H9 (cell line): ENCODE data around the gene ADARB2. TPM values are rescaled to one million over a fixed set of nuclear protein-coding genes. Genes with fewer than 3 reads are reported as not detected.

Source experiments
- DNase-seq: peaks from one replicate; pipeline ENCODE4 v3.0.0-alpha.2; 2017
- H2AFZ ChIP-seq: one replicate; pipeline ENCODE4 v1.6.1; 2013; ENCODE audit warnings: mild to moderate bottlenecking, low read length, control low read depth, moderate library complexity
- H2AK5ac ChIP-seq: 2 replicates; pipeline ENCODE4 v1.6.1; 2013; ENCODE audit warnings: low read length, control low read depth, mixed read lengths; ENCODE audit not compliant: insufficient read length
- H2BK120ac ChIP-seq: one replicate; pipeline ENCODE4 v1.6.1; 2013; ENCODE audit warnings: low read depth, mild to moderate bottlenecking, low read length, control low read depth, inconsistent platforms; ENCODE audit not compliant: poor library complexity, severe bottlenecking
- H2BK12ac ChIP-seq: 2 replicates; pipeline ENCODE4 v1.6.1; 2013; ENCODE audit warnings: low read length, control low read depth, mixed read lengths, low read depth; ENCODE audit not compliant: insufficient read length
- H2BK15ac ChIP-seq: 2 replicates; pipeline ENCODE4 v1.6.1; 2013; ENCODE audit warnings: low read depth, low read length, control low read depth
- H2BK20ac ChIP-seq: one replicate; pipeline ENCODE4 v1.6.1; 2013; ENCODE audit warnings: low read depth, mild to moderate bottlenecking, low read length, control low read depth, inconsistent platforms; ENCODE audit not compliant: poor library complexity, severe bottlenecking
- H2BK5ac ChIP-seq: 2 replicates; pipeline ENCODE4 v1.6.1; 2013; ENCODE audit warnings: low read length, control low read depth, mixed read lengths; ENCODE audit not compliant: insufficient read length
- H3K14ac ChIP-seq: 2 replicates; pipeline ENCODE4 v1.6.1; 2013; ENCODE audit warnings: low read length, control low read depth; ENCODE audit not compliant: insufficient read depth
- H3K18ac ChIP-seq: 2 replicates; pipeline ENCODE4 v1.6.1; 2013; ENCODE audit warnings: low read depth, mild to moderate bottlenecking, mixed read lengths, low read length, control low read depth; ENCODE audit not compliant: insufficient read length
- H3K23ac ChIP-seq: 2 replicates; pipeline ENCODE4 v1.6.1; 2013; ENCODE audit warnings: low read length, control low read depth, mixed read lengths, low read depth; ENCODE audit not compliant: insufficient read length
- H3K23me2 ChIP-seq: 2 replicates; pipeline ENCODE4 v1.6.1; 2013; ENCODE audit warnings: low read depth, mild to moderate bottlenecking, mixed read lengths, low read length, control low read depth; ENCODE audit not compliant: insufficient read length, poor library complexity, severe bottlenecking
- H3K27ac ChIP-seq: 2 replicates; pipeline ENCODE4 v1.5.1; 2013; ENCODE audit warnings: low read length, control low read depth, mixed read lengths, low read depth; ENCODE audit not compliant: insufficient read length
- H3K27me3 ChIP-seq: 2 replicates; pipeline ENCODE4 v1.6.1; 2013; ENCODE audit warnings: low read length, control low read depth, inconsistent platforms; ENCODE audit not compliant: insufficient read depth
- H3K4ac ChIP-seq: 2 replicates; pipeline ENCODE4 v1.6.1; 2013; ENCODE audit warnings: low read depth, mild to moderate bottlenecking, control low read depth, inconsistent platforms, low read length, moderate library complexity
- H3K4me1 ChIP-seq: 2 replicates; pipeline ENCODE4 v1.6.1; 2013; ENCODE audit warnings: low read length, control low read depth, inconsistent platforms; ENCODE audit not compliant: insufficient read depth
- H3K4me2 ChIP-seq: 2 replicates; pipeline ENCODE4 v1.6.1; 2013; ENCODE audit warnings: low read length, control low read depth, mixed read lengths; ENCODE audit not compliant: insufficient read length, insufficient read depth
- H3K56ac ChIP-seq: 2 replicates; pipeline ENCODE4 v1.6.1; 2013; ENCODE audit warnings: low read depth, mild to moderate bottlenecking, mixed read lengths, low read length, control low read depth; ENCODE audit not compliant: insufficient read length
- H3K79me1 ChIP-seq: 2 replicates; pipeline ENCODE4 v1.6.1; 2013; ENCODE audit warnings: low read depth, mild to moderate bottlenecking, moderate library complexity, low read length, control low read depth, inconsistent platforms; ENCODE audit not compliant: insufficient read depth, poor library complexity, severe bottlenecking
- H3K79me2 ChIP-seq: 2 replicates; pipeline ENCODE4 v1.6.1; 2013; ENCODE audit warnings: low read length, control low read depth, inconsistent platforms; ENCODE audit not compliant: insufficient read depth
- H3K9ac ChIP-seq: 2 replicates; pipeline ENCODE4 v1.6.1; 2013; ENCODE audit warnings: low read length, control low read depth, mixed read lengths; ENCODE audit not compliant: insufficient read length; ENCODE audit errors: extremely low read depth
- H3K9me3 ChIP-seq: one replicate; pipeline ENCODE4 v1.6.1; 2013; ENCODE audit warnings: low read depth, low read length, inconsistent platforms; ENCODE audit not compliant: control insufficient read depth
- H3T11ph ChIP-seq: one replicate; pipeline ENCODE4 v1.6.1; 2013; ENCODE audit warnings: mild to moderate bottlenecking, low read length, control low read depth, inconsistent platforms
- H4K20me1 ChIP-seq: one replicate; pipeline ENCODE4 v1.6.1; 2013; ENCODE audit not compliant: control insufficient read depth, insufficient read length, insufficient read depth
- H4K5ac ChIP-seq: 2 replicates; pipeline ENCODE4 v1.6.1; 2013; ENCODE audit warnings: low read depth, mild to moderate bottlenecking, mixed read lengths, low read length, control low read depth; ENCODE audit not compliant: insufficient read length
- H4K8ac ChIP-seq: replicated peaks from 2 replicates; pipeline ENCODE4 v1.6.1; 2013; ENCODE audit warnings: low read length, control low read depth, mixed read lengths, low read depth; ENCODE audit not compliant: insufficient read length
- H4K91ac ChIP-seq: 2 replicates; pipeline ENCODE4 v1.6.1; 2013; ENCODE audit warnings: low read depth, mild to moderate bottlenecking, moderate library complexity, mixed read lengths, low read length, control low read depth; ENCODE audit not compliant: insufficient read length
- H3K27ac Mint-ChIP-seq, 3 experiments: 2 replicates in 2 of 3; 3 replicates in 1 of 3; pipeline ENCODE4 v1.8.0; 2020 to 2021; ENCODE audit warnings: mixed read lengths in 3 of 3, mild to moderate bottlenecking in 1 of 3, moderate library complexity in 1 of 3
- H3K27me3 Mint-ChIP-seq: 2 replicates; pipeline ENCODE4 v1.8.0; 2021; ENCODE audit warnings: low read depth, mild to moderate bottlenecking, moderate library complexity, mixed read lengths
- H3K36me3 Mint-ChIP-seq, 3 experiments: 2 replicates in 2 of 3; 3 replicates in 1 of 3; pipeline ENCODE4 v1.8.0; 2020 to 2021; ENCODE audit warnings: low read depth in 3 of 3, mixed read lengths in 3 of 3; ENCODE audit not compliant: insufficient read depth in 1 of 3
- H3K4me1 Mint-ChIP-seq, 2 experiments: 2 replicates each; pipeline ENCODE4 v1.8.0; 2020; ENCODE audit warnings: mixed read lengths in 2 of 2
- H3K4me3 Mint-ChIP-seq, 2 experiments: 2 replicates in 1 of 2; 3 replicates in 1 of 2; pipeline ENCODE4 v1.8.0; 2020 to 2021; ENCODE audit warnings: mild to moderate bottlenecking in 2 of 2, mixed read lengths in 2 of 2, moderate library complexity in 1 of 2
- H3K9me3 Mint-ChIP-seq, 2 experiments: 2 replicates in 1 of 2; 3 replicates in 1 of 2; pipeline ENCODE4 v1.8.0; 2020; ENCODE audit warnings: mild to moderate bottlenecking in 2 of 2, mixed read lengths in 2 of 2, moderate library complexity in 1 of 2
- WGBS: extraction: QIAGEN DNeasy Blood & Tissue Kit; methylation state at CpG from one replicate; pipeline ENCODE4 v1.1.7; 2013; ENCODE audit warnings: missing lambda C conversion rate, low lambda C conversion rate, mixed read lengths; ENCODE audit not compliant: insufficient read length; ENCODE audit errors: extremely low coverage; 5-methylcytosine and 5-hydroxymethylcytosine counted together
- total RNA-seq: library from RNA; stranded (reverse); gene quantifications from 2 replicates; pipeline ENCODE4 v1.2.1, GENCODE V29; 2021
- TF ChIP-seq, protein P1 (sequence below): fragments of 200-600 bp; sonication (generic); conservative IDR thresholded peaks from 3 replicates; pipeline ENCODE4 v1.8.0; 2021; ENCODE audit warnings: antibody characterized with exemption, mild to moderate bottlenecking

ADARB2 gene
- total RNA-seq, 1 experiment from 2014 or later: 0.87 TPM

DNA sequence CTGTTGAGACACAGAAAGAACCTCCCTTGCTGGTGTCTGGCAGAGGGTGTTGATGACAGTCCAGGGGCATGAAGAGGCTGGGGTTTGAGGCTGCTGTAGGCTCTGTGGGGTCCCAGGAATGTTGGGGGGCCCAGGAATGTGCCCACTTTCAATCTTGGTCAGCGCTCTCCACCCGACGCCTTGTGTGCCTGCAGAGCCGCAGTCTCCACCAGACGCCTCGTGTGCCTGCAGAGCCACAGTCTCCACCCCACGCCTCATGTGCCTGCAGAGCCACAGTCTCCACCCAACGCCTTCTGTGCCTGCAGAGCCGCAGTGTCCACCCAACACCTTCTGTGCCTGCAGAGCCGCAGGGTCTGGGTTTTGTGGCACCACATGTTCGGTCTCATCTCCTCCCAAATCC lies 84.0 kb downstream of the ADARB2 start:
- H4K8ac ChIP-seq: no peak overlapping the region
- DNase-seq: no peak
- no peak overlapping the region for H4K91ac ChIP-seq
- H3K36me3 Mint-ChIP-seq: no peaks in the 10 kb centered on the region
- H3K27me3 ChIP-seq: no peaks in the 10 kb centered on the region
- H3K9ac ChIP-seq: no peak overlapping the region
- H4K5ac ChIP-seq: no peak overlapping the region
- H3K9me3 ChIP-seq: no peaks in the 10 kb centered on the region
- peaks cover 0 to 3% of the 10 kb centered on the region in 2 experiments; a peak in 3 of 4 replicates for H3K4me1 Mint-ChIP-seq
- no CpG with 5 or more reads among the region's 11 CpGs for WGBS
- H2AFZ ChIP-seq: no peak overlapping the region
- no peak overlapping the region for H3K23ac ChIP-seq
- H3K27ac ChIP-seq: no peak overlapping the region
- H2BK12ac ChIP-seq: no peak overlapping the region
- H3K4me1 ChIP-seq: no peaks in the 10 kb centered on the region
- H4K20me1 ChIP-seq: no peaks in the 10 kb centered on the region
- H2AK5ac ChIP-seq: no peak overlapping the region
- H2BK15ac ChIP-seq: no peak overlapping the region
- no peak overlapping the region for H3T11ph ChIP-seq
- no peaks in the 10 kb centered on the region; a peak in 1 of 5 replicates for H3K9me3 Mint-ChIP-seq
- TF ChIP-seq, protein P1, sequence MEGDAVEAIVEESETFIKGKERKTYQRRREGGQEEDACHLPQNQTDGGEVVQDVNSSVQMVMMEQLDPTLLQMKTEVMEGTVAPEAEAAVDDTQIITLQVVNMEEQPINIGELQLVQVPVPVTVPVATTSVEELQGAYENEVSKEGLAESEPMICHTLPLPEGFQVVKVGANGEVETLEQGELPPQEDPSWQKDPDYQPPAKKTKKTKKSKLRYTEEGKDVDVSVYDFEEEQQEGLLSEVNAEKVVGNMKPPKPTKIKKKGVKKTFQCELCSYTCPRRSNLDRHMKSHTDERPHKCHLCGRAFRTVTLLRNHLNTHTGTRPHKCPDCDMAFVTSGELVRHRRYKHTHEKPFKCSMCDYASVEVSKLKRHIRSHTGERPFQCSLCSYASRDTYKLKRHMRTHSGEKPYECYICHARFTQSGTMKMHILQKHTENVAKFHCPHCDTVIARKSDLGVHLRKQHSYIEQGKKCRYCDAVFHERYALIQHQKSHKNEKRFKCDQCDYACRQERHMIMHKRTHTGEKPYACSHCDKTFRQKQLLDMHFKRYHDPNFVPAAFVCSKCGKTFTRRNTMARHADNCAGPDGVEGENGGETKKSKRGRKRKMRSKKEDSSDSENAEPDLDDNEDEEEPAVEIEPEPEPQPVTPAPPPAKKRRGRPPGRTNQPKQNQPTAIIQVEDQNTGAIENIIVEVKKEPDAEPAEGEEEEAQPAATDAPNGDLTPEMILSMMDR: no peak
- no peak overlapping the region for H3K14ac ChIP-seq
- no peak overlapping the region for H2BK20ac ChIP-seq
- no peak overlapping the region for H2BK5ac ChIP-seq
- H3K18ac ChIP-seq: no peak overlapping the region
- peak overlapping the region in 1 of 3 experiments; percentile 93; a peak in 1 of 7 replicates for H3K27ac Mint-ChIP-seq
- no peaks in the 10 kb centered on the region for H3K23me2 ChIP-seq
- no peak overlapping the region for H3K4me3 Mint-ChIP-seq
- H3K56ac ChIP-seq: no peak overlapping the region
- H3K27me3 Mint-ChIP-seq: peaks cover 5% of the 10 kb centered on the region
- H3K79me1 ChIP-seq: no peaks in the 10 kb centered on the region
- no peaks in the 10 kb centered on the region for H3K79me2 ChIP-seq
- H3K4me2 ChIP-seq: no peak overlapping the region
- no peak overlapping the region for H3K4ac ChIP-seq
- no peak overlapping the region for H2BK120ac ChIP-seq
